GM10266 (cell line): ENCODE measurements around the gene ESRP2.

Experiments
- DNase-seq: peaks from one replicate; pipeline ENCODE4 v3.0.0; 2012; ENCODE audit errors: extremely low spot score
- CTCF ChIP-seq: IDR thresholded peaks from 2 replicates; pipeline ENCODE4 v1.5.1; 2012; ENCODE audit warnings: mild to moderate bottlenecking, low read depth; ENCODE audit not compliant: control insufficient read depth, insufficient read depth; ENCODE audit errors: missing control alignments

ESRP2 gene

GRCh38 chr16:68232335-68232734, 3.6 kb downstream of the ESRP2 start:
- no peak for TF ChIP-seq CTCF
- no peak for DNase-seq

GRCh38 chr16:68231384-68232136, 4.4 kb downstream of the ESRP2 start:
- DNase-seq: no peak
- no peak for TF ChIP-seq CTCF

GRCh38 chr16:68230956-68231355, 5.0 kb downstream of the ESRP2 start:
- no peak for TF ChIP-seq CTCF
- DNase-seq: no peak

GRCh38 chr16:68230176-68230571, 5.8 kb downstream of the ESRP2 start:
- TF ChIP-seq CTCF: no peak
- DNase-seq: no peak

GRCh38 chr16:68229431-68230175, 6.3 kb downstream of the ESRP2 start:
- TF ChIP-seq CTCF: peak; percentile 78
- peak; percentile 66 for DNase-seq

- TF ChIP-seq CTCF: no peak
- no peak for DNase-seq
Observed at GRCh38 chr16:68228652-68229051, 7.3 kb downstream of the ESRP2 start.
